ENCODE results near the gene NTHL1.

Gene NTHL1

DNA sequence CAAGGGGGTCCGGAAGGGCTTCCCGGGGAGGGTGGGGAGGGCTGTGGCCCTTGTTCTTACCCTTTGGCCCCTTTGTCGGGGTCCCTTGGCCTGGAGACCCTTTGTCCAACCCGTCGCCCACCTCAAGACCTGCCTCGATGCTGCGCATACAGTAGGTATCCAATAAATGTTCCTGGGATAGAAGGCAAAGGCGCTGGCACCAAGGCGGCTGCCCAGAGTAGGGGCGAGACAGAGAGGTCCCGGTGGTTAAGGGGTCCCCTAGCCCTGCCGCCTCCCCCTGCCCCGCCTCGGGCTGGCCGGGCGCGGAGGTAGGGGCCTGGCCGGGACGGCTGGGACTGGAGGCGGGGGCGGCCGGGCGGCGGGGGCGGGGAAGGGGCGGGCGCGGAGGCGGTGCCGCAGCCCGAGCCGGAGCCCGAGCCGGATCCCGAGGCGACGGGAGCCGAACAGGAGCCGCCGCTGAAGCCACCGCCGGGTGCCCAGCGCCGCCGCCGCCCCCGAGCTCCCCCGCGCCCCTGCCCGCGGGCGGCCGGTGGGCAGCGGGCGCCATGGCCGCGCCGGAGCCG lies 21.1 kb downstream of the NTHL1 start, which contains the start of gene NHERF2:
Gene NHERF2 (plus strand): TSS at position 442 of the 563 bp plus-strand sequence. CDS start 104 bp downstream, at position 546.
- Histone ChIP-seq H3K4me1 (ENCODE audit: control insufficient read depth, insufficient read depth, low read length) (peaks cover 3% of the 10 kb centered on the region; the same call in 1 of the 2 replicates), H3K9me3 (ENCODE audit: control insufficient read depth, insufficient read depth, low read depth, low read length) (no peaks in the 10 kb centered on the region), H3K27ac (ENCODE audit: extremely low read depth, low read depth, low read length) (peak within 1 kb of the TSS; percentile 31), H3K4me3 (ENCODE audit: low read depth, low read length) (peak within 1 kb of the TSS; percentile 42), H3K36me3 (ENCODE audit: control insufficient read depth in 2 of 2, insufficient read depth in 1 of 2, low read length in 2 of 2) (peaks cover 0 to 4% of the 10 kb centered on the region in 2 experiments; a peak in 1 of 3 replicates)
- POLR2A ChIA-PET, result interaction anchor here (0.5 to 2.6 kb wide), 4 partner anchors 12 to 129 kb away, joined by 3 to 15 read pairs (median 6); partner anchors contain the start of genes NTHL1, TRAF7 and TSC2
- TF ChIP-seq ZNF701 (tag by site-specific recombination; IDR thresholded peaks at IDR 0.05) (no peak), ZBTB11 (tag by site-specific recombination; conservative IDR thresholded peaks at IDR 0.05; ENCODE audit: low read depth) (0 out of 2 replicates have a peak, but pooled peaks have one; percentile 12), SP2 (tag by site-specific recombination; IDR thresholded peaks at IDR 0.05) (0 out of 2 replicates have a peak, but pooled peaks have one; percentile 16), ZNF157 (tag by site-specific recombination; IDR thresholded peaks at IDR 0.05) (no peak), KLF10 (tag by site-specific recombination; IDR thresholded peaks at IDR 0.05) (peak; percentile 62; the same call in 1 of the 2 replicates), ZNF792 (tag by site-specific recombination; IDR thresholded peaks at IDR 0.05) (peak; percentile 97), SP3 (tag by site-specific recombination; IDR thresholded peaks at IDR 0.05) (0 out of 2 replicates have a peak, but pooled peaks have one; percentile 42), ZNF335 (tag by site-specific recombination; conservative IDR thresholded peaks at IDR 0.05) (0 out of 2 replicates have a peak, but pooled peaks have one; percentile 29), ZBTB17 (tag by site-specific recombination; IDR thresholded peaks at IDR 0.05) (no peak), ZNF654 (tag by site-specific recombination; IDR thresholded peaks at IDR 0.05; ENCODE audit: low read depth) (no peak), KLF8 (tag by site-specific recombination; IDR thresholded peaks at IDR 0.05) (no peak), ZNF266 (tag by site-specific recombination; IDR thresholded peaks at IDR 0.05; ENCODE audit: low read depth) (no peak)
- TF ChIP-seq, protein P1, sequence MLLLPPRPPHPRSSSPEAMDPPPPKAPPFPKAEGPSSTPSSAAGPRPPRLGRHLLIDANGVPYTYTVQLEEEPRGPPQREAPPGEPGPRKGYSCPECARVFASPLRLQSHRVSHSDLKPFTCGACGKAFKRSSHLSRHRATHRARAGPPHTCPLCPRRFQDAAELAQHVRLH (tag by site-specific recombination; IDR thresholded peaks at IDR 0.05), result no peak
- CTCF ChIA-PET, result interaction anchor here (1.4 to 2.1 kb wide), 2 partner anchors 10 to 114 kb away, joined by 5 to 10 read pairs; no protein-coding TSS in a partner anchor

GRCh38 chr16:2025878-2026460 lies 21.7 kb downstream of the NTHL1 start:
- no peak overlapping the region for H3K4me3 ChIP-seq (ENCODE audit: low read depth, low read length)

GRCh38 chr16:2025251-2025650 lies 22.4 kb downstream of the NTHL1 start:
- CTCF ChIA-PET, result interaction anchor here (0.6 kb wide), 1 partner anchor 41 kb away, joined by 4 read pairs; no protein-coding TSS in a partner anchor
- TF ChIP-seq ZNF621 (tag by site-specific recombination; IDR thresholded peaks at IDR 0.05) (no peak), ZBTB7A (tag by site-specific recombination; IDR thresholded peaks at IDR 0.05; ENCODE audit: low read depth) (no peak), ZBTB20 (tag by site-specific recombination; IDR thresholded peaks at IDR 0.05) (no peak), ZNF211 (tag by site-specific recombination; IDR thresholded peaks at IDR 0.05; ENCODE audit: low read depth) (no peak), ZNF785 (tag by site-specific recombination; IDR thresholded peaks at IDR 0.05) (no peak)
- TF ChIP-seq, protein P2, sequence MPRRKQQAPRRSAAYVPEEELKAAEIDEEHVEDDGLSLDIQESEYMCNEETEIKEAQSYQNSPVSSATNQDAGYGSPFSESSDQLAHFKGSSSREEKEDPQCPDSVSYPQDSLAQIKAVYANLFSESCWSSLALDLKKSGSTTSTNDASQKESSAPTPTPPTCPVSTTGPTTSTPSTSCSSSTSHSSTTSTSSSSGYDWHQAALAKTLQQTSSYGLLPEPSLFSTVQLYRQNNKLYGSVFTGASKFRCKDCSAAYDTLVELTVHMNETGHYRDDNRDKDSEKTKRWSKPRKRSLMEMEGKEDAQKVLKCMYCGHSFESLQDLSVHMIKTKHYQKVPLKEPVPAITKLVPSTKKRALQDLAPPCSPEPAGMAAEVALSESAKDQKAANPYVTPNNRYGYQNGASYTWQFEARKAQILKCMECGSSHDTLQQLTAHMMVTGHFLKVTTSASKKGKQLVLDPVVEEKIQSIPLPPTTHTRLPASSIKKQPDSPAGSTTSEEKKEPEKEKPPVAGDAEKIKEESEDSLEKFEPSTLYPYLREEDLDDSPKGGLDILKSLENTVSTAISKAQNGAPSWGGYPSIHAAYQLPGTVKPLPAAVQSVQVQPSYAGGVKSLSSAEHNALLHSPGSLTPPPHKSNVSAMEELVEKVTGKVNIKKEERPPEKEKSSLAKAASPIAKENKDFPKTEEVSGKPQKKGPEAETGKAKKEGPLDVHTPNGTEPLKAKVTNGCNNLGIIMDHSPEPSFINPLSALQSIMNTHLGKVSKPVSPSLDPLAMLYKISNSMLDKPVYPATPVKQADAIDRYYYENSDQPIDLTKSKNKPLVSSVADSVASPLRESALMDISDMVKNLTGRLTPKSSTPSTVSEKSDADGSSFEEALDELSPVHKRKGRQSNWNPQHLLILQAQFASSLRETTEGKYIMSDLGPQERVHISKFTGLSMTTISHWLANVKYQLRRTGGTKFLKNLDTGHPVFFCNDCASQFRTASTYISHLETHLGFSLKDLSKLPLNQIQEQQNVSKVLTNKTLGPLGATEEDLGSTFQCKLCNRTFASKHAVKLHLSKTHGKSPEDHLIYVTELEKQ (tag by site-specific recombination; IDR thresholded peaks at IDR 0.05; ENCODE audit: borderline replicate concordance), result no peak

More at GRCh38 chr16:2025878-2026460, 21.7 kb downstream of the NTHL1 start:
- CTCF ChIA-PET, result no interaction called here
- Histone ChIP-seq H3K36me3 (ENCODE audit: control insufficient read depth in 2 of 2, insufficient read depth in 1 of 2, low read length in 2 of 2) (peaks cover 0 to 4% of the 10 kb centered on the region in 2 experiments; a peak in 1 of 3 replicates), H3K9me3 (ENCODE audit: control insufficient read depth, insufficient read depth, low read depth, low read length) (no peaks in the 10 kb centered on the region), H3K4me1 (ENCODE audit: control insufficient read depth, insufficient read depth, low read length) (peaks cover 3% of the 10 kb centered on the region; the same call in 1 of the 2 replicates), H3K27ac (ENCODE audit: extremely low read depth, low read depth, low read length) (peak overlapping the region; percentile 31; the same call in 1 of the 2 replicates)
- TF ChIP-seq ZNF19 (tag by site-specific recombination; IDR thresholded peaks at IDR 0.05; ENCODE audit: low read depth) (no peak), GLIS1 (tag by site-specific recombination; IDR thresholded peaks at IDR 0.05) (0 out of 2 replicates have a peak, but pooled peaks have one; percentile 10), OSR2 (tag by site-specific recombination; IDR thresholded peaks at IDR 0.05) (no peak), ZNF433 (tag by site-specific recombination; IDR thresholded peaks at IDR 0.05; ENCODE audit: low read depth) (no peak), ZNF660 (tag by site-specific recombination; IDR thresholded peaks at IDR 0.05) (no peak)
- POLR2A ChIA-PET, result interaction anchor here (0.6 to 2.6 kb wide), 3 partner anchors 21 to 129 kb away, joined by 5 to 15 read pairs (median 6); partner anchors contain the start of genes NTHL1, TRAF7 and TSC2

More at GRCh38 chr16:2025251-2025650, 22.4 kb downstream of the NTHL1 start:
- Histone ChIP-seq H3K4me3 (ENCODE audit: low read depth, low read length) (no peak overlapping the region), H3K36me3 (ENCODE audit: control insufficient read depth in 2 of 2, insufficient read depth in 1 of 2, low read length in 2 of 2) (peaks cover 0 to 4% of the 10 kb centered on the region in 2 experiments; a peak in 1 of 3 replicates), H3K9me3 (ENCODE audit: control insufficient read depth, insufficient read depth, low read depth, low read length) (no peaks in the 10 kb centered on the region), H3K27ac (ENCODE audit: extremely low read depth, low read depth, low read length) (no peak overlapping the region), H3K4me1 (ENCODE audit: control insufficient read depth, insufficient read depth, low read length) (peaks cover 3% of the 10 kb centered on the region; the same call in 1 of the 2 replicates)
- POLR2A ChIA-PET, result interaction anchor here (1.3 kb wide), 1 partner anchor 130 kb away, joined by 5 read pairs; the partner anchor contains the start of gene TRAF7
